PFSK-1 (cell line): ENCODE data around the gene TRIM65.
A peak's percentile ranks its signal among the peaks of the same experiment; 100 is the strongest.

Experiments
- FOXP2 ChIP-seq: optimal IDR thresholded peaks from 2 replicates; pipeline ENCODE3; 2011; ENCODE audit warnings: borderline replicate concordance, control low read depth, inconsistent platforms; ENCODE audit not compliant: insufficient read depth; ENCODE audit errors: extremely low read length, extremely low read depth
- POLR2AphosphoS5 ChIP-seq: IDR thresholded peaks from 2 replicates; pipeline ENCODE4 v1.6.1; 2012; ENCODE audit warnings: low read depth, mild to moderate bottlenecking, control low read depth, low read length, moderate library complexity
- SIN3A ChIP-seq: IDR thresholded peaks from 2 replicates; pipeline ENCODE4 v1.6.1; 2012; ENCODE audit warnings: mild to moderate bottlenecking, low read length, moderate library complexity, borderline replicate concordance; ENCODE audit not compliant: insufficient read depth
- TAF1 ChIP-seq: IDR thresholded peaks from 2 replicates; pipeline ENCODE4 v1.6.1; 2012; ENCODE audit warnings: low read length, control low read depth, borderline replicate concordance; ENCODE audit not compliant: insufficient read depth
- TF ChIP-seq, protein P1 (sequence below), 2 experiments: IDR thresholded peaks; 2 replicates each; pipeline versions ENCODE4 v1.6.1 to v1.8.0; 2011 to 2012; ENCODE audit warnings: low read depth in 2 of 2, low read length in 2 of 2, control low read depth in 1 of 2, inconsistent platforms in 1 of 2, mild to moderate bottlenecking in 1 of 2, moderate library complexity in 1 of 2; ENCODE audit not compliant: insufficient read depth in 1 of 2

Gene TRIM65

DNA sequence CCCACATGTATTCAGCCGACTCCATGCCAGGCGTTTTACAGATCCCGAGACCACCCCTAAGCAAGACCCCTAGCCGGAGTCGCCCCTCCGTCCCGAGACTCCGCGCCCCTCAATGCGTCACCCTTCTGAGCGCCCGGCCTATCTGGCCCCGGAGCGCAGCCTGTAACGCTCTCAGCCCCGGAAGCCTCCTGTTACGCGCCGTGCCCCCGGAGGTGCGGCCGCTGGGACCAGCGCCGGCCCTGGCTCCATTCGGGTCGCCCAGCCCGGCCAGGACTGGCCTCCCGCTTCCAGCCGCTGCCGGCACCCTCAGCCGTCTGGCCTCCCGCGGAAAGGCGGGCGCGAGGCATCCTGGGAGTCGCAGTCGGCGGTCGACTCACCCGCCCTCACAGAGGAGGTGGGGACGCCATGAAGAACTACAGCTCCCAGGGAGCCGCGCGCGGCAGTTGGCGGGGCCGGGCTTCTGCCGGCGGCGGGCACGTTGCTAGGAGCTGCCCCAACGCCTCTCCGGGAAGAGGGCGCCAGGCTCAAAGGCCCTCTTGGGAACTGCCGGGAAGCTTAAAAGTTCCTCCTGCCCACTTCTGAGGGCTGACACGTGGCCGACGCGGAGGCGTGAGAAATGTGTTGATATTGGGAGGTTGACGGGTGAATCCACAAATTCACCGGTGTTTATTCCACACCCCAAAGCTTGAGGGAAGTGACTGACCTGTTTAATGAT is 44.1 kb upstream of the TRIM65 start, which contains the start of gene FBF1:
FBF1 (minus strand) TSS at position 316 of the 715 bp plus-strand sequence. CDS start 2,893 bp downstream, outside the sequence.
- TF ChIP-seq FOXP2 (peak; percentile 96), POLR2AphosphoS5 (peak; percentile 88), TAF1 (peak; percentile 65; the same call in 1 of the 2 replicates), SIN3A (peak; percentile 91; the same call in 1 of the 2 replicates)
- TF ChIP-seq, protein P1, sequence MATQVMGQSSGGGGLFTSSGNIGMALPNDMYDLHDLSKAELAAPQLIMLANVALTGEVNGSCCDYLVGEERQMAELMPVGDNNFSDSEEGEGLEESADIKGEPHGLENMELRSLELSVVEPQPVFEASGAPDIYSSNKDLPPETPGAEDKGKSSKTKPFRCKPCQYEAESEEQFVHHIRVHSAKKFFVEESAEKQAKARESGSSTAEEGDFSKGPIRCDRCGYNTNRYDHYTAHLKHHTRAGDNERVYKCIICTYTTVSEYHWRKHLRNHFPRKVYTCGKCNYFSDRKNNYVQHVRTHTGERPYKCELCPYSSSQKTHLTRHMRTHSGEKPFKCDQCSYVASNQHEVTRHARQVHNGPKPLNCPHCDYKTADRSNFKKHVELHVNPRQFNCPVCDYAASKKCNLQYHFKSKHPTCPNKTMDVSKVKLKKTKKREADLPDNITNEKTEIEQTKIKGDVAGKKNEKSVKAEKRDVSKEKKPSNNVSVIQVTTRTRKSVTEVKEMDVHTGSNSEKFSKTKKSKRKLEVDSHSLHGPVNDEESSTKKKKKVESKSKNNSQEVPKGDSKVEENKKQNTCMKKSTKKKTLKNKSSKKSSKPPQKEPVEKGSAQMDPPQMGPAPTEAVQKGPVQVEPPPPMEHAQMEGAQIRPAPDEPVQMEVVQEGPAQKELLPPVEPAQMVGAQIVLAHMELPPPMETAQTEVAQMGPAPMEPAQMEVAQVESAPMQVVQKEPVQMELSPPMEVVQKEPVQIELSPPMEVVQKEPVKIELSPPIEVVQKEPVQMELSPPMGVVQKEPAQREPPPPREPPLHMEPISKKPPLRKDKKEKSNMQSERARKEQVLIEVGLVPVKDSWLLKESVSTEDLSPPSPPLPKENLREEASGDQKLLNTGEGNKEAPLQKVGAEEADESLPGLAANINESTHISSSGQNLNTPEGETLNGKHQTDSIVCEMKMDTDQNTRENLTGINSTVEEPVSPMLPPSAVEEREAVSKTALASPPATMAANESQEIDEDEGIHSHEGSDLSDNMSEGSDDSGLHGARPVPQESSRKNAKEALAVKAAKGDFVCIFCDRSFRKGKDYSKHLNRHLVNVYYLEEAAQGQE (IDR thresholded peaks at IDR 0.05; ENCODE audit: insufficient read depth in 1 of 2, low read depth in 2 of 2, low read length in 2 of 2) = no peak

DNA sequence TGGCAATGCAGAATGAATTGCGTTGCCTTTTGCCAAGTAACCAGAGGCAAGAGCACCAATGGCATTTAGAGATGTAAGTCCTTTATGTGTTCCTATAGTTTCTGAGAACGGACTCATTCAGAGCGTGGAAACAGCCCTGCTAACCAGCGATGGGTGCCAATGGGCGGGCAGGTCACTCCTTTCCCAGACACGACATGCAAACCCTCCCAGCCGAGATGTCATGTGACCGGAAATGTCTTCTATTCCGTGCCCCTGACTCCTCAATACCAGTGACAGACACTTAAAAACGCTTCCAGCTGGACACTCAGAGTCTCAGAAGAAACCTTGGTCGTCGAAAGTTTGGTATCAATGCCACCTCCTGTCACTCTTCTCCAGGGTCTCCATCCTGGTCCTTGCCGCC is 40.9 kb upstream of the TRIM65 start:
- no peak for TF ChIP-seq POLR2AphosphoS5
- TF ChIP-seq, protein P1 (IDR thresholded peaks at IDR 0.05; ENCODE audit: insufficient read depth in 1 of 2, low read depth in 2 of 2, low read length in 2 of 2) = no peak
- TF ChIP-seq SIN3A = no peak
- TF ChIP-seq TAF1 = no peak
- TF ChIP-seq FOXP2 = no peak

DNA sequence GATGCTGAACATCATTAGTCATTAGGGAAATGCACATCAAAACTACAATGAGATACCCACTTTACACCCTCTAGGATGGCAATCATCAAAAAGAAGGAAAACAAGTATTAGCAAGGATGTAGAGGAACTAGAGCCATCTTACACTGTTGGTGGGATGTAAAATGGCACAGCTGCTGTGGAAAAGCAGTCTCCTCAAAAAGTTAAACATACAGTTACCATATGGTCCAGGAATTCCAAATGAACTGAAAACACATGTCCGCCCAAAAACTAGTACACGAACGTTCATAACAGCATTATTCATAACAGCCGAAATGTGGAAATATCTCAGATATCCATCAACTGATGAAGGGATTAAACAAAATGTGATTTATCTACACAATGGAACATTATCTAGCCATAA is 37.1 kb upstream of the TRIM65 start:
- TF ChIP-seq SIN3A = no peak
- TF ChIP-seq FOXP2 = no peak
- TF ChIP-seq, protein P1 (IDR thresholded peaks at IDR 0.05; ENCODE audit: insufficient read depth in 1 of 2, low read depth in 2 of 2, low read length in 2 of 2) = no peak
- no peak for TF ChIP-seq POLR2AphosphoS5
- TF ChIP-seq TAF1 = no peak

DNA sequence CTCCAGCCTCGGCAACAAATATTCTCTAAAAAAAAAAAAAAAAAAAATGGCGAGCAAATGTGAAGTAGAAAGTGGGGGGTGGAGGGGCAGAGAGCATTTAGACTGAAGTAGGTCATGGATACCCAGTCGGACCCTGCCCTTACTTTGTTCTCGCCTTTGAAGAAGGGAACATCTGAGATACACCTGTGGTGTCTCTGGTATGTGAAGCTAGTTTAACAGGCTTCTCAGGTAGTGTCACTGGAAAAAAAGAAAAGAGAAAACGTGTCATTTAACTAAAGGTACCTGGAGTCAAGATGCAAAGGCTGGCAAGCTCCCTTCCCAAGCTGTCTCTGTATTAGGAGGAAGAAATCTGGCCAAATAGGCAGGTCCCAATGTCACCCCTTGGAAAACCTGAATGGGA is 36.1 kb upstream of the TRIM65 start:
- TF ChIP-seq SIN3A = no peak

DNA sequence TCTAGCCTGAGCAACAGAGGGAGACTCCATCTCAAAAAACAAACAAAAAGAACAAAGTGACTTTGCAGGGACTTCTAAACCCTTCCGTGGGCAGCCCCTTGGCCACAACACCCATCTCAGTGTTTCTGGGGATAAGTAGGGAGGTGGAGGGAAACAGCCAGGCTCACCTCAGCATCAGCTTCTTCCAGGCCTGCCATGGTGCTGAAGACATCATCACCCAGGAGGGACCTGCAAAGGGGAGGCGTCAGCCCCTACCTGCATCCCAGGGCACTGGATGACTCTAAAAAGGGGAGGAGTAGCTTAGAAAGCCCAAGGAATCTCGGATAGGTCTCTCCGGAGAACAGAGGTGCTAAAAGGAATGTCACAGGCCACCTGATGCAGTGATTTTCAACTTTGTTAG is 34.3 kb upstream of the TRIM65 start:
- no peak for TF ChIP-seq SIN3A
- TF ChIP-seq, protein P1 (IDR thresholded peaks at IDR 0.05; ENCODE audit: insufficient read depth in 1 of 2, low read depth in 2 of 2, low read length in 2 of 2) = no peak
- TF ChIP-seq FOXP2 = no peak
- no peak for TF ChIP-seq TAF1
- no peak for TF ChIP-seq POLR2AphosphoS5
